Fibroblast of lung (primary cell): Measurements from ENCODE around the gene DDAH1.

Experiments used
- EZH2 ChIP-seq: IDR thresholded peaks from 2 replicates; pipeline ENCODE4 v1.5.1; 2012; ENCODE audit warnings: low read length, control low read depth, mild to moderate bottlenecking; ENCODE audit errors: missing control alignments
- TF ChIP-seq, protein P1 (sequence below), 2 donors: IDR thresholded peaks in 1 of 2; conservative IDR thresholded peaks in 1 of 2; 1 replicate in 1 of 2; 2 replicates in 1 of 2; pipeline ENCODE4 v1.5.1; 2011 to 2012; ENCODE audit warnings: low read length in 2 of 2, control low read depth in 1 of 2, inconsistent platforms in 1 of 2, low read depth in 1 of 2, mild to moderate bottlenecking in 1 of 2

- TF ChIP-seq, protein P1, sequence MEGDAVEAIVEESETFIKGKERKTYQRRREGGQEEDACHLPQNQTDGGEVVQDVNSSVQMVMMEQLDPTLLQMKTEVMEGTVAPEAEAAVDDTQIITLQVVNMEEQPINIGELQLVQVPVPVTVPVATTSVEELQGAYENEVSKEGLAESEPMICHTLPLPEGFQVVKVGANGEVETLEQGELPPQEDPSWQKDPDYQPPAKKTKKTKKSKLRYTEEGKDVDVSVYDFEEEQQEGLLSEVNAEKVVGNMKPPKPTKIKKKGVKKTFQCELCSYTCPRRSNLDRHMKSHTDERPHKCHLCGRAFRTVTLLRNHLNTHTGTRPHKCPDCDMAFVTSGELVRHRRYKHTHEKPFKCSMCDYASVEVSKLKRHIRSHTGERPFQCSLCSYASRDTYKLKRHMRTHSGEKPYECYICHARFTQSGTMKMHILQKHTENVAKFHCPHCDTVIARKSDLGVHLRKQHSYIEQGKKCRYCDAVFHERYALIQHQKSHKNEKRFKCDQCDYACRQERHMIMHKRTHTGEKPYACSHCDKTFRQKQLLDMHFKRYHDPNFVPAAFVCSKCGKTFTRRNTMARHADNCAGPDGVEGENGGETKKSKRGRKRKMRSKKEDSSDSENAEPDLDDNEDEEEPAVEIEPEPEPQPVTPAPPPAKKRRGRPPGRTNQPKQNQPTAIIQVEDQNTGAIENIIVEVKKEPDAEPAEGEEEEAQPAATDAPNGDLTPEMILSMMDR (conservative IDR thresholded peaks at IDR 0.05 in 1 of 2, IDR thresholded peaks at IDR 0.05 in 1 of 2; ENCODE audit: low read depth in 1 of 2, low read length in 2 of 2), result no peak
- TF ChIP-seq EZH2, result no peak
Observed at GRCh38 chr1:85494074-85494903, 29.3 kb upstream of the DDAH1 start.
